ENCODE data around the gene MESP1.

The MESP1 gene

GRCh38 chr15:89749526-89749925, 1.5 kb downstream of the MESP1 start:
- Histone ChIP-seq H3K4me3 (ENCODE audit: low read length in 2 of 2) (peak overlapping the region; percentile 69 to 70), H3K9ac (ENCODE audit: low read depth in 1 of 2, low read length in 2 of 2) (peak overlapping the region; percentile 54 to 69), H3K27me3 (ENCODE audit: control insufficient read depth in 2 of 2, insufficient read depth in 2 of 2, low read length in 2 of 2) (no peaks in the 10 kb centered on the region), H3K4me1 (ENCODE audit: control insufficient read depth in 2 of 2, insufficient read depth in 2 of 2, low read length in 2 of 2) (peaks cover 24 to 29% of the 10 kb centered on the region in 2 donors), H3K27ac (ENCODE audit: low read depth in 2 of 2, low read length in 2 of 2) (peak overlapping the region in 1 of 2 donors; percentile 67), H3K9me3 (ENCODE audit: control insufficient read depth in 2 of 2, low read length in 2 of 2) (no peaks in the 10 kb centered on the region), H3K36me3 (ENCODE audit: control insufficient read depth in 2 of 2, insufficient read depth in 2 of 2, low read length in 2 of 2) (no peaks in the 10 kb centered on the region)

GRCh38 chr15:89749054-89749453, 2.0 kb downstream of the MESP1 start:
- H3K4me1 ChIP-seq (ENCODE audit: control insufficient read depth in 2 of 2, insufficient read depth in 2 of 2, low read length in 2 of 2): peaks cover 24 to 29% of the 10 kb centered on the region in 2 donors
- no peak overlapping the region for H3K9ac ChIP-seq (ENCODE audit: low read depth in 1 of 2, low read length in 2 of 2)
- peak overlapping the region in 1 of 2 donors; percentile 20 for H3K4me3 ChIP-seq (ENCODE audit: low read length in 2 of 2)
- H3K27ac ChIP-seq (ENCODE audit: low read depth in 2 of 2, low read length in 2 of 2): no peak overlapping the region
- H3K9me3 ChIP-seq (ENCODE audit: control insufficient read depth in 2 of 2, low read length in 2 of 2): no peaks in the 10 kb centered on the region
- H3K36me3 ChIP-seq (ENCODE audit: control insufficient read depth in 2 of 2, insufficient read depth in 2 of 2, low read length in 2 of 2): no peaks in the 10 kb centered on the region
- no peaks in the 10 kb centered on the region for H3K27me3 ChIP-seq (ENCODE audit: control insufficient read depth in 2 of 2, insufficient read depth in 2 of 2, low read length in 2 of 2)

- H3K9ac ChIP-seq (ENCODE audit: low read depth in 1 of 2, low read length in 2 of 2): peak overlapping the region in 1 of 2 donors; percentile 14
- H3K9me3 ChIP-seq (ENCODE audit: control insufficient read depth in 2 of 2, low read length in 2 of 2): no peaks in the 10 kb centered on the region
- H3K36me3 ChIP-seq (ENCODE audit: control insufficient read depth in 2 of 2, insufficient read depth in 2 of 2, low read length in 2 of 2): no peaks in the 10 kb centered on the region
- H3K4me1 ChIP-seq (ENCODE audit: control insufficient read depth in 2 of 2, insufficient read depth in 2 of 2, low read length in 2 of 2): peaks cover 24 to 29% of the 10 kb centered on the region in 2 donors
- H3K27me3 ChIP-seq (ENCODE audit: control insufficient read depth in 2 of 2, insufficient read depth in 2 of 2, low read length in 2 of 2): no peaks in the 10 kb centered on the region
- H3K27ac ChIP-seq (ENCODE audit: low read depth in 2 of 2, low read length in 2 of 2): no peak overlapping the region
- no peak overlapping the region for H3K4me3 ChIP-seq (ENCODE audit: low read length in 2 of 2)
These were observed 3.1 kb downstream of the MESP1 start for GRCh38 chr15:89747708-89748682.

GRCh38 chr15:89746386-89746780, 4.7 kb downstream of the MESP1 start:
- H3K27ac ChIP-seq (ENCODE audit: low read depth in 2 of 2, low read length in 2 of 2): no peak overlapping the region
- no peaks in the 10 kb centered on the region for H3K9me3 ChIP-seq (ENCODE audit: control insufficient read depth in 2 of 2, low read length in 2 of 2)
- H3K4me1 ChIP-seq (ENCODE audit: control insufficient read depth in 2 of 2, insufficient read depth in 2 of 2, low read length in 2 of 2): peaks cover 23 to 25% of the 10 kb centered on the region in 2 donors
- H3K4me3 ChIP-seq (ENCODE audit: low read length in 2 of 2): no peak overlapping the region
- no peaks in the 10 kb centered on the region for H3K27me3 ChIP-seq (ENCODE audit: control insufficient read depth in 2 of 2, insufficient read depth in 2 of 2, low read length in 2 of 2)
- no peaks in the 10 kb centered on the region for H3K36me3 ChIP-seq (ENCODE audit: control insufficient read depth in 2 of 2, insufficient read depth in 2 of 2, low read length in 2 of 2)
- H3K9ac ChIP-seq (ENCODE audit: low read depth in 1 of 2, low read length in 2 of 2): no peak overlapping the region

GRCh38 chr15:89745768-89746167, 5.3 kb downstream of the MESP1 start:
- Histone ChIP-seq H3K9ac (ENCODE audit: low read depth in 1 of 2, low read length in 2 of 2) (no peak overlapping the region), H3K27me3 (ENCODE audit: control insufficient read depth in 2 of 2, insufficient read depth in 2 of 2, low read length in 2 of 2) (no peaks in the 10 kb centered on the region), H3K9me3 (ENCODE audit: control insufficient read depth in 2 of 2, low read length in 2 of 2) (no peaks in the 10 kb centered on the region), H3K4me1 (ENCODE audit: control insufficient read depth in 2 of 2, insufficient read depth in 2 of 2, low read length in 2 of 2) (peaks cover 21 to 22% of the 10 kb centered on the region in 2 donors), H3K27ac (ENCODE audit: low read depth in 2 of 2, low read length in 2 of 2) (no peak overlapping the region), H3K4me3 (ENCODE audit: low read length in 2 of 2) (no peak overlapping the region), H3K36me3 (ENCODE audit: control insufficient read depth in 2 of 2, insufficient read depth in 2 of 2, low read length in 2 of 2) (no peaks in the 10 kb centered on the region)

GRCh38 chr15:89745131-89745530, 5.9 kb downstream of the MESP1 start:
- no peak overlapping the region for H3K9ac ChIP-seq (ENCODE audit: low read depth in 1 of 2, low read length in 2 of 2)
- H3K4me1 ChIP-seq (ENCODE audit: control insufficient read depth in 2 of 2, insufficient read depth in 2 of 2, low read length in 2 of 2): peaks cover 19 to 21% of the 10 kb centered on the region in 2 donors
- H3K9me3 ChIP-seq (ENCODE audit: control insufficient read depth in 2 of 2, low read length in 2 of 2): no peaks in the 10 kb centered on the region
- no peak overlapping the region for H3K4me3 ChIP-seq (ENCODE audit: low read length in 2 of 2)
- no peaks in the 10 kb centered on the region for H3K27me3 ChIP-seq (ENCODE audit: control insufficient read depth in 2 of 2, insufficient read depth in 2 of 2, low read length in 2 of 2)
- H3K36me3 ChIP-seq (ENCODE audit: control insufficient read depth in 2 of 2, insufficient read depth in 2 of 2, low read length in 2 of 2): no peaks in the 10 kb centered on the region
- no peak overlapping the region for H3K27ac ChIP-seq (ENCODE audit: low read depth in 2 of 2, low read length in 2 of 2)

GRCh38 chr15:89743594-89743993, 7.5 kb downstream of the MESP1 start:
- Histone ChIP-seq H3K9ac (ENCODE audit: low read depth in 1 of 2, low read length in 2 of 2) (no peak overlapping the region), H3K27ac (ENCODE audit: low read depth in 2 of 2, low read length in 2 of 2) (no peak overlapping the region), H3K4me3 (ENCODE audit: low read length in 2 of 2) (no peak overlapping the region), H3K9me3 (ENCODE audit: control insufficient read depth in 2 of 2, low read length in 2 of 2) (no peaks in the 10 kb centered on the region), H3K27me3 (ENCODE audit: control insufficient read depth in 2 of 2, insufficient read depth in 2 of 2, low read length in 2 of 2) (no peaks in the 10 kb centered on the region), H3K36me3 (ENCODE audit: control insufficient read depth in 2 of 2, insufficient read depth in 2 of 2, low read length in 2 of 2) (no peaks in the 10 kb centered on the region), H3K4me1 (ENCODE audit: control insufficient read depth in 2 of 2, insufficient read depth in 2 of 2, low read length in 2 of 2) (peaks cover 9 to 13% of the 10 kb centered on the region in 2 donors)

- Histone ChIP-seq H3K9me3 (ENCODE audit: control insufficient read depth in 2 of 2, low read length in 2 of 2) (no peaks in the 10 kb centered on the region), H3K27ac (ENCODE audit: low read depth in 2 of 2, low read length in 2 of 2) (no peak overlapping the region), H3K9ac (ENCODE audit: low read depth in 1 of 2, low read length in 2 of 2) (no peak overlapping the region), H3K4me3 (ENCODE audit: low read length in 2 of 2) (no peak overlapping the region), H3K36me3 (ENCODE audit: control insufficient read depth in 2 of 2, insufficient read depth in 2 of 2, low read length in 2 of 2) (no peaks in the 10 kb centered on the region), H3K27me3 (ENCODE audit: control insufficient read depth in 2 of 2, insufficient read depth in 2 of 2, low read length in 2 of 2) (no peaks in the 10 kb centered on the region), H3K4me1 (ENCODE audit: control insufficient read depth in 2 of 2, insufficient read depth in 2 of 2, low read length in 2 of 2) (peaks cover 5 to 7% of the 10 kb centered on the region in 2 donors)
These were observed 8.0 kb downstream of the MESP1 start for GRCh38 chr15:89743011-89743410.

GRCh38 chr15:89740137-89740536, 10.9 kb downstream of the MESP1 start:
- H3K4me1 ChIP-seq (ENCODE audit: control insufficient read depth in 2 of 2, insufficient read depth in 2 of 2, low read length in 2 of 2): no peaks in the 10 kb centered on the region
- H3K4me3 ChIP-seq (ENCODE audit: low read length in 2 of 2): peak overlapping the region; percentile 17 to 32
- no peaks in the 10 kb centered on the region for H3K36me3 ChIP-seq (ENCODE audit: control insufficient read depth in 2 of 2, insufficient read depth in 2 of 2, low read length in 2 of 2)
- H3K27me3 ChIP-seq (ENCODE audit: control insufficient read depth in 2 of 2, insufficient read depth in 2 of 2, low read length in 2 of 2): no peaks in the 10 kb centered on the region
- no peak overlapping the region for H3K9ac ChIP-seq (ENCODE audit: low read depth in 1 of 2, low read length in 2 of 2)
- no peak overlapping the region for H3K27ac ChIP-seq (ENCODE audit: low read depth in 2 of 2, low read length in 2 of 2)
- H3K9me3 ChIP-seq (ENCODE audit: control insufficient read depth in 2 of 2, low read length in 2 of 2): no peaks in the 10 kb centered on the region

- no peaks in the 10 kb centered on the region for H3K9me3 ChIP-seq (ENCODE audit: control insufficient read depth in 2 of 2, low read length in 2 of 2)
- H3K36me3 ChIP-seq (ENCODE audit: control insufficient read depth in 2 of 2, insufficient read depth in 2 of 2, low read length in 2 of 2): no peaks in the 10 kb centered on the region
- no peak overlapping the region for H3K27ac ChIP-seq (ENCODE audit: low read depth in 2 of 2, low read length in 2 of 2)
- no peak overlapping the region for H3K9ac ChIP-seq (ENCODE audit: low read depth in 1 of 2, low read length in 2 of 2)
- H3K4me1 ChIP-seq (ENCODE audit: control insufficient read depth in 2 of 2, insufficient read depth in 2 of 2, low read length in 2 of 2): no peaks in the 10 kb centered on the region
- no peak overlapping the region for H3K4me3 ChIP-seq (ENCODE audit: low read length in 2 of 2)
- H3K27me3 ChIP-seq (ENCODE audit: control insufficient read depth in 2 of 2, insufficient read depth in 2 of 2, low read length in 2 of 2): no peaks in the 10 kb centered on the region
These were observed 15.3 kb downstream of the MESP1 start for GRCh38 chr15:89735773-89736172.

All from mucosa of rectum (tissue), 2 donors.